Measurements from ENCODE around the gene TBC1D9.
"Not testable (repeated sequence)": the region's sequence is repeated elsewhere in the genome, so short reads cannot be mapped to it uniquely, and the experiment has no call there.

TBC1D9 gene

GRCh38 chr4:140754918-140755773 lies 1.0 kb downstream of the TBC1D9 start:
- no peak for DNase-seq (ENCODE audit: low read depth, low spot score)

DNA sequence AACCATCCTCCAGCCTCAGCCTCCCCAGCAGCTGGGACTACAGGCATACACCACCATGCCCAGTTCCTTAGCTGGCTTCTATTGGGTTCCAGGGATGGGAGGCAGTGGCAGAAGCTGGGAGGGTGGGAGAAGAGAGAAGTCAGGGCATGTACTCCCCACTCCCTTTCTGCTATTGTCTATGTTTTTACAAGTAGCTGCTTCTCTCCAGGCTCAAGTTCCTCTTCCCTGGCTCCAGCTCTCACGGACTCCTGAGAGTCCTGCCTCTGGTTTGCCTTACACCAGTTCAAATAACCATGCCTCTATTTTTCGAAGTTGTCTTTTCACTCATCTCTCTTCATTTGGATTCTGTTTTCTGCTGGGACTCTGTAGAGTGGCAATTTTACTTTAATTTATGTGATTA lies 2.9 kb downstream of the TBC1D9 start:
- DNase-seq (ENCODE audit: low read depth, low spot score), result no peak

DNA sequence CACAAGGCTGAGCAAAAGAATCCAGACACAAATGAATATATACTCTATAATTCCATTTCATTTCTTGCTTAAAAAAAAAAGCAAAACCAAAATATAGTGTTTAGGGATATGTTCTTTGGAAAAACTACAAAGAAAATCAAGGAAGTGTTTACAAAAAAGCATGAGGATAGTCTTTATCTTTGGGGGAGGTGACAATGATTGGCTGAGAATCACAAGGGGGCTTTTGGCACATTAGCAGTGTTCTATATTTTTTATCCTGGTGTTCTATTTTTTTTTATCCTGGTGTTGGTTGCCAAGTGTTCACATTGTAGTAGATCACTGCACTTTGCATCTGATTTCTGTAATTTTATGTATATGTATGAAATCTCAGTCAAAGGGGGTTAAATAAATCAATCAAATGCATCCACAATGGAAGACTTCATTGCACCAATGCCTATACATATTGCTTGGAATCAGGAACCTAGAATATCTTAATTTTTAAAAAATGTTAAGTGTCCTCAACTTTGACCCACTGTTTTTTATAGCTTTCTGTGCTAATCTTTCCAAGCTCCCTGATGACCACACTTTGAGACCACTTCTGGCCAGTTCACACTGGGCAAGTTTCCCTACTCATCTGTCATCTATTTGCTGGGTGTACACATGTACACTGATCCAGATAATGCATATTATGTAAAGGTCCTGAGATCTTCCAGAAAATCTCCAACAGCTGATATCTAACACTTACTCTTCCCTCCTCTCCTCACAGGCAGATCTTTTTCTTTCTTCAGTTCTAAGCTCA lies 3.7 kb downstream of the TBC1D9 start:
- no peak for DNase-seq (ENCODE audit: low read depth, low spot score)

DNA sequence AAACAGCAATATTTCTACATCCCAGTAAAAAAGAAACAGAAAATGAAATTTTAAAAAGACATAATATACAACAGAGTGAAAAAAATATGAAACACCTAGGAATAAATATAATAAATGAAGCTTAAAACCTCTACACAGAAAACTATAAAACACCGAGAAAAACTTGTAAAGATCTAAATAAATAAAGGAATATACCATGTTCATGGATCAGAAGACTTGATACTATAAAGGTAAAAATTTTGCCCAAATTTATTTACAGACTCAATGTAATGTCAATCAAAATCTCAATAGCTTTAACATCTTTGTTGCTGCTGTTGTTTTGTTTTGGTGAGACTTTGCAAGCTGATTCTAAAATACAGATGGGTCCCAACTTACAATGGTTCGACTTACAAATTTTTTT lies 5.7 kb downstream of the TBC1D9 start:
- DNase-seq (ENCODE audit: low read depth, low spot score), result no peak

GRCh38 chr4:140748171-140748570 lies 8.0 kb downstream of the TBC1D9 start:
- no peak for DNase-seq (ENCODE audit: low read depth, low spot score)

DNA sequence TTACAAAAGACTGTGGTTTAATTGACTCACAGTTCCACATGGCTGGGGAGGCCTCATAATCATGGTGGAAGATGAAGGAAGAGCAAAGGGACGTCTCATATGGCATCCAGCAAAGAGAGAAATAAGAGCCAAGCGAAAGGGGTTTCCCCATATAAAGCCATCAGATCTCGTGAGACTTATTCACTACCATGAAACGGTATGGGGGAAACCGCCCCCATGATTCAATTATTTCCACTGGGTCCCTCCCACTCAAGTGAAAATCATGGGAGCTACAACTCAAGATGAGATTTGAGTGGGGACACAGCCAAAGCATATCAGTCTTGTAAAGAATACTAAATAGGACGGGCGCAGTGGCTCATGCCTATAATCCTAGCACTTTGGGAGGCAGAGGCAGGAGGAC lies 9.6 kb downstream of the TBC1D9 start:
- DNase-seq (ENCODE audit: low read depth, low spot score), result not testable (repeated sequence)

DNA sequence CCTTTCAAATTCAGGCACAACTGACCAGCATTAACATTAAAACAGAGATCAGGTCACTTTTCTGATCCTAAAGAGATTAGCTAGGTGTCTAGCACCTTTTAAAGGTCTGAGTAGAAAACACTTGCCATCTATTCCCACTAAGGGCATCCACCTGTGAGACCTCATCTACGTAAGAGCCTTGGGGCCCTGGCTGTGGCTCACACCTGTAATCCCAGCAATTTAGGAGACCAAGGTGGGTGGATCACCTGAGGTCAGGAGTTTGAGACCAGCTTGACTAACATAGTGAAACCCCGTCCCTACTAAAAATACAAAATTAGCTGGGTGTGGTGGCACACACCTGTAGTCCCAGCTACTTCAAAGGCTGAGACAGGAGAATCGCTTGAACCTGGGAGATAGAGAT lies 11.8 kb downstream of the TBC1D9 start:
- DNase-seq (ENCODE audit: low read depth, low spot score), result no peak

DNA sequence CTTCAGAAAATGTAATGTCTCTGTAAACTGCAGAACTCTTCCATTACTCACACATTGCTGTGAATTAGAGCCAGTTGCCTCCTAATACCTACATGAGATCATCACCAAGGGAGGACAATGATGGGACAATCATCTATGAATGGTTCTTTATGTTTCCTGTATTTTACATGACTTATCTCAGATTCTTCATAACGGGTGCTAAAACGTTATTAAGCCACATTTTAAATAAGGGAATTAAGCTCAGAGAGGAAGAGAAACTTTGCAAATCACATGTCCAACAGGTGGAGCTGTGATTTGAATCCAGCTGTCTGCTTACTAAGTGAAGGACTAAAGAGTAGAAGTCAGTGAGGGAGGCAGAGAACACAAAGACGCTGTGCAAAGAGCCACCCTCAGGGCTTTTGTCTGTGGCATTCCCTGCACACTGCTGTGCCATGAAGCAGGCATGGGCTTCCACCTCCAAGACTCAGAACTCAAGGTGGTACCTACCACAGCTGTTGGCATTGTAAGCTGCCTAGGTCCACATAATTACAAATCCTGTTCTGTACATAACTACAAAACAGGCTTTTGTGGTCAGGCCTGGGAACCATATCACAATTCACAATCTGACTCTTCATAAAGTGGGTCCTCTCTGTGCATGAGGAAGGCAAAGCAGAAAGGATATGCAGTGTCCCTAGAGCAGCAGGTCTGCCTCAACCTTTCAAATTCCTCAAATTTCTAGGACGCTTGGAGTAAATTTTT lies 12.8 kb downstream of the TBC1D9 start:
- DNase-seq (ENCODE audit: low read depth, low spot score), result no peak

DNA sequence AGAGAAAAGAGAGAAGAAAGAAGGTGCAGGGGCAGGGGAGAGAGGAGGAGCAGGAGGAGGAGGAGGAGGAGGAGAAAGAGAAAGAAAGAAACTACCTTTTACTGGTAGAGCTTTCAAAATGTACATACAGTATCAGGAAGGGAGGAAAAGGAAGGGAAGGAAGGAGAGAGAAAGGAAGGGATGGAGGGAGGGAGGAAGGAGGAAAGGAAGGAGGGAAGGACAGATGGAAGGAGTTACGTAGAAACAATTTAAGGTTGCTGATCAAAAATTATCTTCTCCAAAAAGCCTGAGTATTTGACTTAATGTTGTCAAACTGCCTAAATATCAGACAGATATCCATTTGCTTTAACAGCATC lies 13.4 kb downstream of the TBC1D9 start:
- DNase-seq (ENCODE audit: low read depth, low spot score), result no peak

GRCh38 chr4:140740906-140741670 lies 15.1 kb downstream of the TBC1D9 start:
- DNase-seq (ENCODE audit: low read depth, low spot score), result no peak

- DNase-seq (ENCODE audit: low read depth, low spot score), result no peak
Observed at GRCh38 chr4:140740422-140740821, 15.8 kb downstream of the TBC1D9 start.

- DNase-seq (ENCODE audit: low read depth, low spot score), result no peak
Observed at GRCh38 chr4:140739971-140740370, 16.2 kb downstream of the TBC1D9 start.

DNA sequence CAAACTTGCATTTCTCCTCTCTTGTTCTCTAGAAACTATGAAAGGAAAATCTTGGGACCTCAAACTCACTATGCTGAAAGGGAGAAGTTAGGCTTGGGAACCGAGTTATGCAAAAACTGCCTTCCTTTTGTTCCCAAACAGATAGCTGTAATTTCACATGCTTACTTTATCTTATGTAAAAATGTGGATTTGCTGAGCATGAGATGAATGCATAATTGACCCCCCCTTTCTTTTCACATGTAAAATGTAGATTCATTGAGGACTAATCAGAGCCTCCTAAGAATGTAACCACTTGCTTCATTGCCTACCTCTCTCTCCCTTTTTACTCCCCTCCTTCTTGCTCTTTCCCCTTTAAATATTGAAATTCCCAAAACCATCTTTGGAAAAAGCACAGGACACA lies 18.0 kb downstream of the TBC1D9 start:
- no peak for DNase-seq (ENCODE audit: low read depth, low spot score)

GRCh38 chr4:140736669-140737343 lies 19.4 kb downstream of the TBC1D9 start:
- no peak for DNase-seq (ENCODE audit: low read depth, low spot score)

GRCh38 chr4:140735779-140736391 lies 20.3 kb downstream of the TBC1D9 start:
- DNase-seq (ENCODE audit: low read depth, low spot score), result no peak

- no peak for DNase-seq (ENCODE audit: low read depth, low spot score)
Observed at GRCh38 chr4:140735317-140735716, 20.9 kb downstream of the TBC1D9 start.

DNA sequence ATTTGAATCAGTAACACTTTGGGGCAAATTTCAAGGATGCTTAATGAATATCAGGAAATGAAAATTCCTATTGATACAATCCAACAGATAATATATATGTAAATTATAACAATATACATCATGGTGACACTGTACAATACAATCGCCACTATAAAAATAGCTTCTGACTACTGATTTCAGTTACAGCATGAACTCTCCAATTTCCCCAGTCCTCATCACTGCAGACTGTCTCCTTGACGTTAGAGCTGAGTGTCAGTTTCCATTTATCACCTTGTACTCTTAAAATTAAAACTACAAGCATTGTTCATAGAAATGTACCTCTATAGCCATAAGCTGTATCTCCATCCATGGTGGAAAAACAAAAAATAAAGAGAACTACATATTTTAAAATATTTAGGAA lies 23.4 kb downstream of the TBC1D9 start:
- no peak for DNase-seq (ENCODE audit: low read depth, low spot score)

DNA sequence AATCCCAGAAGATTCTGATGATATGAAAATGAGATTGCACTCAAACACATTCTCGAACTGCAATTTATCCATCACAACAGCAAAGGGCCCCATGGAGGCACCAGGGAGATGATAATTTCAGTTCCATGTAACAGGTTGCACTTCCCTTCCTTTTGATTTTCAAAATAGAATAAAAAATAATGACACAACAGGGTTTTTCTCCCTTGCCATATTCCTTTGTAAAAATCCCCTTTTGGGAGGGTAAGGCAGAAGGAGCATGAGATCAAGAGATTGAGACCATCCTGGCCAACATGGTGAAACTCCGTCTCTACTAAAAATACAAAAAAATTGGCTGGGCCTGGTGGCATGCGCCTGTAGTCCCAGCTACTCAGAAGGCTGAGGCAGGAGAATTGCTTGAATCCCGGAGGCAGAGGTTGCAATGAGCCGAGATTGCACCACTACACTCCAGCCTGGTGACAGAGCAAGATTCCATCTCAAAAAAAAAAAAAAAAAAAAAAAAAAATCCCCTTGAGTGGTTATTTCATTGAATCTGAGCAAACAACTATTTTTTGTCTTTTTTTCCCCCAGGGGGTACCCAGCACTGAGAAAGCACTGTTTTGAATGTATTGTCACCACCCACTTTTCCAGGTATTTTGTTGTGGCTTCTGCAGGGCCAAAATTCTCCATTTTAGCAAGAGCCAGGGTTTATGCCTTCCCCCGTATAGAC lies 26.7 kb downstream of the TBC1D9 start:
- no peak for DNase-seq (ENCODE audit: low read depth, low spot score)

DNA sequence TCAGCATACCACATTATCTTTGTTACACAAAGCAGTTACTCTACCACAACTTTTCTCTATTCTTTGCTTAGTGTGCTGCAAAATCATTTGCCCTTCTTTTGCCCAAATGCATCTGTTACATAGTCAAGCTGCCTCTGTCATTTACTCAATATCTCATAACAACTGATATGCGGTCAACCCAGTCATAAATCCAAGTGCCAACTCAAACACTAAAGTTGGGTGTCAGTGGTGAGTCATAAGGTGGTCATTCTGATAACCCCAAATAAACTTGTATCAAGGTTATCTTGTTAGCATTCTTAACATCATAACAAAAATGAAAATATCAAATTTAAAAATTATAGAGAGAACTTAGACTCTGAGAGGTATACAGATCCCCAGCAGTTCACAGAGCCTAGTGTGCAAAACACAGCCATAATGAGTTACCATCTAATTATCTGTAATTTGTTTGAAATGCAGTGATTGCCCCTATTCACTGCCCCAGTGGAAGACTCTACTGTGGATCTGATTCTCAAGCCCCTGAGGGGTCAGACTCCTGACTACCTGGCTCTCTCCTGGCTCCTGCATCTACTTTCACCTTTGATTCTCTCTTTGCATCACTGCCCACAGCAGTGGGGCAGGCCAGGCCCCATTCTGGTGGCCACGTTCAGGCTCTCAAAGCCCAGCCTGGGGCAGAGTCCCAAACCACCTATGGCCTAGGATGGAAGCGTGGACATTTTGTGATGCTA lies 29.2 kb downstream of the TBC1D9 start:
- DNase-seq (ENCODE audit: low read depth, low spot score), result no peak
